GM21390 (cell line): Measurements from ENCODE around the gene UTP11.

Experiments
- ATAC-seq: cut with Tn5 transposase; IDR thresholded peaks from one replicate; pipeline ENCODE4 v1.9.1; 2021; ENCODE audit not compliant: unreplicated experiment

Gene UTP11

GRCh38 chr1:38045401-38046332 is 33.1 kb downstream of the UTP11 start:
- ATAC-seq: peak; percentile 6

GRCh38 chr1:38046333-38046883 is 33.9 kb downstream of the UTP11 start, which contains the start of gene POU3F1:
POU3F1 (minus strand) TSS chr1:38046793; CDS start chr1:38046743, 50 bp downstream.
- peak; percentile 7 for ATAC-seq

- ATAC-seq: peak; percentile 62
These were observed 34.5 kb downstream of the UTP11 start for GRCh38 chr1:38046884-38047602.

- ATAC-seq: no peak
These were observed 35.1 kb downstream of the UTP11 start for GRCh38 chr1:38047603-38048141.

- ATAC-seq: no peak
These were observed 38.0 kb downstream of the UTP11 start for GRCh38 chr1:38050397-38051078.

GRCh38 chr1:38051079-38051543 is 38.6 kb downstream of the UTP11 start:
- ATAC-seq: no peak

GRCh38 chr1:38052750-38053415 is 40.3 kb downstream of the UTP11 start:
- peak; percentile 54 for ATAC-seq

GRCh38 chr1:38053416-38054091 is 41.0 kb downstream of the UTP11 start:
- ATAC-seq: no peak

- no peak for ATAC-seq
These were observed 42.9 kb downstream of the UTP11 start for GRCh38 chr1:38055398-38055797.

GRCh38 chr1:38055965-38056364 is 43.4 kb downstream of the UTP11 start:
- ATAC-seq: no peak

GRCh38 chr1:38059635-38060250 is 47.2 kb downstream of the UTP11 start:
- no peak for ATAC-seq

- ATAC-seq: no peak
These were observed 48.0 kb downstream of the UTP11 start for GRCh38 chr1:38060498-38060897.

- no peak for ATAC-seq
These were observed 48.8 kb downstream of the UTP11 start for GRCh38 chr1:38061290-38061689.

- ATAC-seq: peak; percentile 62
These were observed 49.4 kb downstream of the UTP11 start for GRCh38 chr1:38061883-38062328.

- ATAC-seq: no peak
These were observed 50.1 kb downstream of the UTP11 start for GRCh38 chr1:38062361-38063288.

GRCh38 chr1:38063616-38064015 is 51.1 kb downstream of the UTP11 start:
- ATAC-seq: no peak

GRCh38 chr1:38064197-38064903 is 51.8 kb downstream of the UTP11 start:
- ATAC-seq: no peak
